NCI-H187 (cell line): Measurements from ENCODE around the gene F12.
"Not testable (repeated sequence)": the region's sequence is repeated elsewhere in the genome, so short reads cannot be mapped to it uniquely, and the experiment has no call there.

Experiments used
- DNase-seq, 2 experiments: peaks; one replicate each; lab custom pipeline; 2025; lab: John Stamatoyannopoulos, UW

The F12 gene

GRCh38 chr5:177387405-177387804 lies 22.0 kb downstream of the F12 start:
- DNase-seq: no peak

GRCh38 chr5:177386542-177386941 lies 22.8 kb downstream of the F12 start:
- DNase-seq: no peak

- no peak for DNase-seq
Measured at GRCh38 chr5:177385720-177386119, 23.6 kb downstream of the F12 start.

- DNase-seq: no peak
Measured at GRCh38 chr5:177384134-177384533, 25.2 kb downstream of the F12 start, which contains the start of gene SLC34A1. Gene SLC34A1 (plus strand): TSS chr5:177384434. CDS start chr5:177385742, 1,308 bp downstream.

- no peak for DNase-seq
Measured at GRCh38 chr5:177383181-177383580, 26.2 kb downstream of the F12 start.

- no peak for DNase-seq
Measured at GRCh38 chr5:177382423-177383029, 26.8 kb downstream of the F12 start.

- no peak for DNase-seq
Measured at GRCh38 chr5:177380805-177381126, 28.6 kb downstream of the F12 start.

GRCh38 chr5:177378884-177379883 lies 30.2 kb downstream of the F12 start:
- no peak for DNase-seq

- DNase-seq: no peak
Measured at GRCh38 chr5:177377851-177378776, 31.2 kb downstream of the F12 start.

- DNase-seq: no peak
Measured at GRCh38 chr5:177376107-177376506, 33.3 kb downstream of the F12 start.

GRCh38 chr5:177375516-177375915 lies 33.8 kb downstream of the F12 start:
- not testable (repeated sequence) for DNase-seq

- DNase-seq: no peak
Measured at GRCh38 chr5:177374211-177374610, 35.2 kb downstream of the F12 start.

- DNase-seq: no peak
Measured at GRCh38 chr5:177373806-177374205, 35.6 kb downstream of the F12 start.

- no peak for DNase-seq
Measured at GRCh38 chr5:177372910-177373309, 36.5 kb downstream of the F12 start.

GRCh38 chr5:177372034-177372896 lies 37.1 kb downstream of the F12 start:
- DNase-seq: no peak

GRCh38 chr5:177371120-177372033 lies 38.0 kb downstream of the F12 start:
- DNase-seq: no peak

GRCh38 chr5:177370488-177371119 lies 38.8 kb downstream of the F12 start:
- peak; percentile 49 to 75 for DNase-seq

- no peak for DNase-seq
Measured at GRCh38 chr5:177369645-177370440, 39.5 kb downstream of the F12 start.
